ENCODE data around the gene UNC79. TPM values are rescaled to one million over a fixed set of nuclear protein-coding genes. Genes with fewer than 3 reads are reported as not detected.

UNC79 gene
- total and polyA plus RNA-seq, 8 donors = 1.2 to 3.8 (median 1.7) TPM

DNA sequence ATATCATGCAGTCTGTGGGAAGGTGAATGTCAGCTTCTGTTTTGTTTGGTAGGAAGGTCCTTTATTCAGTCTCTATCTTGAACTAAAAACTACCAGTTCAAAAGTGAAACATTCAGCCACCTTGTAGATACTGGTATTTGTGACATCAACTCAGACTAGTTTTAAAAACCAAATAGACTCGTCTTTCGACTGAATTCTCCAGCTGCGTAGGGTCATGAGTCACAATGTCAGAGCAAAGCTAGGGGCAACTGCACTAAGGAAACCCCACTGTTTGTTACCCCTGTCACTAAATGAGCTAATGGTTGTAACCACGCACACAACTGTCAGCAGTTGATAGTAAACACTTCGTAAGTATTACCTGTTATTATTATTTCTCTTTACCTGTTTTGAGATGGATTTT, 212.9 kb downstream of the UNC79 start:
- DNase-seq = no peak
- TF ChIP-seq, protein P1, sequence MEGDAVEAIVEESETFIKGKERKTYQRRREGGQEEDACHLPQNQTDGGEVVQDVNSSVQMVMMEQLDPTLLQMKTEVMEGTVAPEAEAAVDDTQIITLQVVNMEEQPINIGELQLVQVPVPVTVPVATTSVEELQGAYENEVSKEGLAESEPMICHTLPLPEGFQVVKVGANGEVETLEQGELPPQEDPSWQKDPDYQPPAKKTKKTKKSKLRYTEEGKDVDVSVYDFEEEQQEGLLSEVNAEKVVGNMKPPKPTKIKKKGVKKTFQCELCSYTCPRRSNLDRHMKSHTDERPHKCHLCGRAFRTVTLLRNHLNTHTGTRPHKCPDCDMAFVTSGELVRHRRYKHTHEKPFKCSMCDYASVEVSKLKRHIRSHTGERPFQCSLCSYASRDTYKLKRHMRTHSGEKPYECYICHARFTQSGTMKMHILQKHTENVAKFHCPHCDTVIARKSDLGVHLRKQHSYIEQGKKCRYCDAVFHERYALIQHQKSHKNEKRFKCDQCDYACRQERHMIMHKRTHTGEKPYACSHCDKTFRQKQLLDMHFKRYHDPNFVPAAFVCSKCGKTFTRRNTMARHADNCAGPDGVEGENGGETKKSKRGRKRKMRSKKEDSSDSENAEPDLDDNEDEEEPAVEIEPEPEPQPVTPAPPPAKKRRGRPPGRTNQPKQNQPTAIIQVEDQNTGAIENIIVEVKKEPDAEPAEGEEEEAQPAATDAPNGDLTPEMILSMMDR (IDR thresholded peaks at IDR 0.05) = no peak

DNA sequence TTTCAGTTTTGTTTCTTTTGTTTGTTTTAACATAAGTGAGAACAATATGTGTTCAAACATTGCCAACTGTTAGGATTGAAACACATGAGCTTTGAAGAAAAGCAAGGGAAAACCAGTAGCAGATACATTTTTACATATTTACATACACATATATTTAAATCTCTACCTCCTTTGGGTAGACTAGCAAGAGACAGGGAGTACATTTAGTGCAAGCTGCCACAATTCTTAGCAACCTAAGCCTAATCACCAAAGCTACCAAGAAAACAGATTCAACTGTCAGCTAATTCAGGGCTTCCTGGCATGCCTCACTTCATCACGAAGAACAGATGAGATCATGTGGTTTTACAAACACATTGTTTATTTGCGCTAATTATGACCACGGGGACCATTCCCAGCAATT, 214.5 kb downstream of the UNC79 start:
- no peaks in the 10 kb centered on the region for H3K9me3 ChIP-seq
- DNase-seq = no peak
- TF ChIP-seq, protein P1 (IDR thresholded peaks at IDR 0.05) = no peak
- H3K27ac ChIP-seq = no peak overlapping the region
- intact Hi-C loops (cut with DNase I) = no loop called here
- FAIRE-seq = no peak
- 75 to 80% methylated on average over 3 of the region's 3 CpGs for WGBS, 2 donors
- H3K4me3 ChIP-seq = no peak overlapping the region
- no peaks in the 10 kb centered on the region for H3K27me3 ChIP-seq
- no peak for ATAC-seq
- H3K4me1 ChIP-seq = no peaks in the 10 kb centered on the region
- H3K36me3 ChIP-seq = no peaks in the 10 kb centered on the region

More for the DNA sequence above, 212.9 kb downstream of the UNC79 start:
- 87 to 94% methylated on average over 5 of the region's 5 CpGs for WGBS, 2 donors
- H3K27me3 ChIP-seq = no peaks in the 10 kb centered on the region
- H3K27ac ChIP-seq = no peak overlapping the region
- intact Hi-C loops (cut with DNase I) = no loop called here
- no peaks in the 10 kb centered on the region for H3K4me1 ChIP-seq
- no peak for ATAC-seq
- H3K4me3 ChIP-seq = no peak overlapping the region
- FAIRE-seq = no peak
- no peaks in the 10 kb centered on the region for H3K36me3 ChIP-seq
- H3K9me3 ChIP-seq = no peaks in the 10 kb centered on the region

DNA sequence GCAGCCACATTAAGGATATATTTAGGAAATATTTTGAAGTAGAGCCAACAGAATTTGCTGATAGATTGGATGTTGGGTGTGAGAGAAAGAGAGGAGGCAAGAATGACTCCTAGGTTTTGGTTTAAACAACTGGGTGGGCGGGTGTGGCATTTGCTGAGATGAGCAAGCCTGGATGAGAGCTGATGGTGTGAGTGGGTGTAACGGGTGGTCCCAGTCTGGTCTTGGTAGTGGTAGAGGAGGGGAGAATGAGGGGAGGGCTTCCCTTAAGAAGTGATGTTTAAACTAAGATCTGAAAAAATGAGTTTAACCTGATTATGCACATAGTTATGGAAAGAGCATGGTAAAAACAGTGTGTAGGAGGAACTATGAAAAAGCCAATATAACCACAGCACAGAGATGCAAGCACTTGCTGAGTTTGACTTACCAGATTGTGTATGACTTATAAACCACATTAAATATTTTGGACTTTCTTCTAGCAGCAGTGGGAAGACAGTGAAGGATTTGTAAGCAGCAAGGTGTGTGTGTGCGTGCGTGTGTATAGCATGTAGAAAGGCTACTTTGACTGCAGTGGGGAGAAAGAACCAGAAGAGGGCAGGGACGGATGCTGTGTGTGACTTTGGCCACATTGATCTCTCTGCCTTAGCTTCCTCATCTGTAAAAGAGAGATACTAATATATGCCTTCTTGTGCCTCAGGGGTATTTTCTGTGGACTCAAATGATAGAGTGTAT, 217.9 kb downstream of the UNC79 start:
- no peak for FAIRE-seq
- intact Hi-C loops (cut with DNase I) = no loop called here
- ATAC-seq = peak in 1 of 4 donors; percentile 39
- WGBS, 2 donors = 79 to 80% methylated on average over 5 of the region's 5 CpGs
- no peaks in the 10 kb centered on the region for H3K9me3 ChIP-seq
- H3K4me3 ChIP-seq = no peak overlapping the region
- no peaks in the 10 kb centered on the region for H3K4me1 ChIP-seq
- no peak for DNase-seq
- TF ChIP-seq, protein P1 (IDR thresholded peaks at IDR 0.05) = no peak
- H3K36me3 ChIP-seq = no peaks in the 10 kb centered on the region
- H3K27me3 ChIP-seq = no peaks in the 10 kb centered on the region
- no peak overlapping the region for H3K27ac ChIP-seq

DNA sequence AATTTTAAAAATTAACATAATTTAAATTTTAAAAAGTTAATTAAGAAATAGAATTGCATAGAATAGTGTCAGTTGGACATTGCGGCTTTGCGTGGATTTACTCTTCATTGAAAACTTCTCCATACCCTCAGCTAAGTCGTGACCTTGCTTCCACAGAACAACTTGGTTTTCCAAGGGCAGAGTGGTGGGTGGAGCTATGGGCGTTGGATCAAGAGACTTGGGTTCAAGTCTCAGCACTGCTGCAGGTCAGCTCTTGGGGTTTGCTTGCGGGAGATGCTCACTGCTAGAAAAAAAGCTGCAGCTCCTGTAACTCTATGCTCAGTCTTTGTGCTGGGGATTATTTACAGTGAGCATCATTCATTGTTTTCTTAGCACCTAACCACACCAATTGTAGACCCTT, 223.9 kb downstream of the UNC79 start:
- Histone ChIP-seq H3K4me1 (no peaks in the 10 kb centered on the region), H3K9me3 (no peaks in the 10 kb centered on the region), H3K36me3 (no peaks in the 10 kb centered on the region), H3K27me3 (no peaks in the 10 kb centered on the region), H3K4me3 (no peak overlapping the region), H3K27ac (no peak overlapping the region)
- ATAC-seq (no peak), FAIRE-seq (no peak), DNase-seq (no peak)
- 83 to 89% methylated on average over 5 of the region's 5 CpGs for WGBS, 2 donors
- TF ChIP-seq, protein P1 (IDR thresholded peaks at IDR 0.05) = no peak
- intact Hi-C loops (cut with DNase I) = no loop called here

- peak in 2 of 4 donors; percentile 52 to 55 for ATAC-seq
- no peak overlapping the region for H3K4me3 ChIP-seq
- H3K27ac ChIP-seq = no peak overlapping the region
- WGBS, 2 donors = 52 to 58% methylated on average over 10 of the region's 10 CpGs
- H3K9me3 ChIP-seq = no peaks in the 10 kb centered on the region
- peak in 1 of 6 donors; percentile 11 for DNase-seq
- no peaks in the 10 kb centered on the region for H3K27me3 ChIP-seq
- TF ChIP-seq, protein P1 (IDR thresholded peaks at IDR 0.05) = peak in 2 of 4 donors; percentile 33 to 40
- H3K4me1 ChIP-seq = no peaks in the 10 kb centered on the region
- H3K36me3 ChIP-seq = no peaks in the 10 kb centered on the region
- intact Hi-C loops (cut with DNase I) = loop anchor here in 1 of 3 donors (5.0 kb wide), 1 partner anchor 237 kb away; no protein-coding TSS in a partner anchor
- no peak for FAIRE-seq
These were observed 224.5 kb downstream of the UNC79 start for GRCh38 chr14:93655078-93655750.
